ENCODE data around the gene THNSL1.
A peak's percentile ranks its signal among the peaks of the same experiment; 100 is the strongest.

The THNSL1 gene

DNA sequence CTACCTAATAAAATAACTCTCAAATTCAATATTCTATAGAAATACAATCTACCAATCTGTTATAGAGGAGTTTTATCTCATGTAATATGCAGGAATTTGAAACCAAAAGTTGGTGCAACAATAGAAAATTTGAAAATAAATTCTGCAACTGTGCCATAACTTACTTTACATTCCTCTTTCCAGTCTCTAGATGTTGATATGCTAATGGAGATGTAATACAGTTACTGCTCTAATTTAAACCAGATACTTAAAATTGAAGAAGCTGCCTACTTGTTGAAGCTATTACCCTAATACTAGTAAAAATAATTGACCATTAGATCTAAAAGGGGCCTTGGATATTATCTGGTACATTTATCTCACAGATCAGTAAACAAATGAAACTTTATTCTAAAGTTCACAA is 1.8 kb upstream of the THNSL1 start:
- no peak for DNase-seq

DNA sequence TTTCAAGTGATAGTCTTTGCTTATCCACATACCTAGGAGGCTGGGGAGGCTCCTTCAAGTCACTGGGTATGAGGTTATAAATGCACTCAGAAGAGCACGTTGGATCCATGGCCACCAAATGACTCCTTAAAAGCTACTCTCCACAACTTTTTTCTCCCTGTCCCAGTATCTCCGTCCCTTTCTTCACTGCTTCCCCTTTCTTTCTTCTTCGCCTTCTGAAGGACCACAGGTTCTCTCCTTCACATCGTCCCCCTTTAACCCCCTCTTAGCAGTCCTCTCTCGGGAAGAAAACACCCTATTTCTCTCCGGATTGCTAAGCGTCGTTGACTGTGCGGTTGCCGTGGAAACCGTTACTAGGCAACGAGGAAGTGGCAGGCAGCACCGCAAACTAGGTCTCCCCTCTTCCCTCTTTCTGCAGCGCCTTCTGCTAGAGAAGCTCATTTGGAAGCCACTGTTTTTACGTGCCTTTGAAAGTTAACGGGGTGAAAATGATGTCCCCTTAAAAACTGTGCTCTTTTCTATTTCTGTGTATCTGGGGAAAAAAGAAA is 510 bp upstream of the THNSL1 start, which contains the start of gene ENKUR:
TSS of gene ENKUR (minus strand) at position 331 of the 548 bp plus-strand sequence. CDS start at position 109, 222 bp downstream.
- DNase-seq = peak; percentile 91 to 93

DNA sequence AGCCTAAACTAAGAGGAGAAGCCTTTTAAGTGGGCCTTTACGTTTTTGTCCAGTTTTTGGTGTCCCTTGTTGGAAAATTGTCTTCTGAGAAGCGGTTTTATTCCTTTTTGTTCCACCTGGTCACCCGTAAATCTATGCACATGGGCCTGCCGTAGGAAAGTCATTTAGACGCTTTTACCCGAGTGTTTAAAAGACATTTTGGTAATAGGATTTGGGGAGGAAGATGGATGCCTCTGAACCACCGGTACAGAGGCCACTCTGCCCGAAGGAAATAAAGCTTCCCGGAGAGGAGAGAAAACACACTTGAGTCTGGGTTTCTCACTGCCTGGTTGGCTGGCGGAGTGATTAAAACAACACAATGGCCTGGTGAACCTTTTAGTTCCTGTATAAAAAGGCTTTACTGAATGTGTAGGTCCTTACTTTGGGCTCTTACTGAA is 760 bp downstream of the THNSL1 start:
- peak; percentile 5 to 15 for DNase-seq

DNA sequence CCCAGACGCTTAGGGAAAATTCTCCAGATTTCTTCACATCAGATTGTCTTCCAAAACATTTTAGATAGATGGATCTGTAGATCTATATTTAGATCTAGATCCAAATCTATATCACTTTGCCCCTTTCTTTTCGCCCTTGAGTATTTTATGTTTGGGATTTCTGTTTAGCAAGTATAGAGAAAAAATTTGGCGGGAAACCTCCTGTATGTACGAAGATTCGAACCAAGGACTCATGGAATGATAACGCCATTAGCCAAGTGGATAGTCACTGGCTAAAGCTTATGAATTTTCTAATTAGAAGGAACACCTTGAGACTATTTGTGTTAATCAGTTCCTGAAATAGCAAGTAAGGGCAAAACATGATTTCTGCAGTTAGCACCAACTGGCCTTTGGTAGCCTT is 1.2 kb downstream of the THNSL1 start:
- DNase-seq = no peak

DNA sequence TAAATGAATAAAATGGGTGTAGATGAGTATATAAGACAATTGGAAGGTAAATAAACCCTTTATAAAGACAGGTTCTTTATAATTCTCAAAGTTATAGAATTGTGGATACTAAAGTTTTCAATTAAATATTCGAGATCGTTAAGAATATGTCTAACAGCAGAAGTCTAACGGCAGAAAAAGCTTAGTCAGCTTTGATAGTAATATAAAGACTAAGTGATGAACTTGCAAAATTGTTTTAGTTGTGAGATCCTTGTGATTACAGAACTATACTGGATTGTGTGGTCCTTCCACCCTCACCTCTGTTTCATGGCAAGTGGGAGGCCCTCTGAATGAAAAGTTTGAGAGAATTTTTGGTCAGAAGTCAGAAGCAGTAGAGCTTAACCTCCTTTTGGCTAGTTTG is 2.3 kb downstream of the THNSL1 start:
- DNase-seq = no peak

DNA sequence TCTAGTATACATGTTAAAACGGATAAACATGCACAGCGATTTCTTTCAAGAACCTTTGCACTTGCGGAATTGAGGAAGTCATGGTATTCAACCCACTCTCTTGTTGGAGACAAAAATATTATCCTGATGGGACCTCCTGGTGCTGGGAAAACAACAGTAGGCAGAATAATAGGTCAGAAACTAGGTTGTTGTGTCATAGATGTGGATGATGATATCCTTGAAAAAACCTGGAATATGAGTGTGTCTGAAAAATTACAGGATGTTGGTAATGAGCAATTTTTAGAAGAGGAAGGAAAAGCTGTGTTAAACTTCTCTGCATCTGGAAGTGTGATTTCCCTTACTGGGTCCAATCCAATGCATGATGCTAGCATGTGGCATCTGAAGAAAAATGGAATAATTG is 6.9 kb downstream of the THNSL1 start:
- DNase-seq = no peak

DNA sequence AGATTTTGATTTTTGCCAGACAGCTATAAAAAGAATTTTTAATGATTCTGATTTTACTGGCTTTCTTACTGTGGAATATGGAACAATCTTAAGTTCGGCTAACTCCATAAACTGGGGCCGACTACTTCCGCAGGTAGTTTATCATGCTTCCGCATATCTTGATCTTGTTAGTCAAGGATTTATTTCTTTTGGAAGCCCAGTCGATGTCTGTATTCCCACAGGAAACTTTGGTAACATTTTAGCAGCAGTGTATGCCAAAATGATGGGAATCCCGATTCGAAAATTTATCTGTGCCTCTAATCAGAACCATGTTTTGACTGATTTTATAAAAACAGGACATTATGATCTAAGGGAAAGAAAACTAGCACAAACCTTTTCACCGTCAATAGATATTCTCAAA is 8.1 kb downstream of the THNSL1 start:
- DNase-seq = no peak

DNA sequence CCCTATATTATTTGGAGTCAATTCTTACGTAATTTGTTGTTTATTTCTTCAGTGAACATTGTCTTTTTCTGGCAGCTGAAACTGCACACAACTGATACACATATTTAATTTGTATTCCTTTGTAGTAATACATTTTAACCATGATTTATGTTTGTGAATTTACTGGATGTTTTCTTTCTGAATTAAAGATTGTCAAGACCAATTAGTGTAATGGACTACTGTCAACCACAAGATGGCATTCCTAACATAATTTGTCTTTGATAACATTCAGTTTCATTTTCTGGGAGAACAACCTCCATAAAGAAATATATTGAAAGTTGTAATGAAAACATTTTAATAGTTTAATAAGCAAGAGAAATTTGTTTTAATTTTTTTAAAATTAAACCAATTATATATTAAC is 10.1 kb downstream of the THNSL1 start:
- DNase-seq = no peak

DNA sequence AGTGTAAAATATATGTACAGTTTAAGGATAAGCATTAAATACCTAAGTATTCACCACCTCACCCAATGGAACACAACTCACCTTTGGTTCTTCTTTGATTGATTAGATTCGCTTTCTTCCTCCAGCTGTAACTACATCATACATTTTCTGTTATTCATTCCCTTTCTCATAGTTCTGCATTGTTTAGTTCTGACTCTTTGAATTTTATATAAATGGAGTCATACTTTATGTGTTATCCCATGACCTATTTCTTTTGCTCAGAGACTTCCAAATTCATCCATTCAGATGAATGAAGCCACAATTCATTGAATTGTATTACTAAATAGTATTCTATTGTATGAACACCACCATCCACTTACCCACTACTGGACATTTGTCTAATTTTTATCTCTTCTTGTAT is 12.3 kb downstream of the THNSL1 start:
- DNase-seq = no peak

DNA sequence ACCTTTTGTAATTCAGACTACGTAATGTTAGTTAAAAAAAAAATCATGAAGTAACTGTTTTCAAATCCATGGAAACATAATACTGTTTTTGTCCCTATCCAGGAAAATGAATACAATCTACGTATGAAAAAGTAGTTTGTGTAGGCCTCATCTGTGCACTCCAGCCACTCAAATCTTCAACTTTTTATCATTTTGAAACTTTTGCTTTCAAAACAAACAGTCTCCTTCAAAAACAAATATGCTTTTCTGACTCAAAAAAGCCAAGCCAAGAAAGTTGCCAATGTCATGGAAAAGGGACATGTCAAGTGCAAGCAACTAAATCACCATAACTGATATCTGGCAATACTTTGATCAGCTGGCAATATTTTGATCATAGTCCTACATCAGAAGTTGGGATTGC is 13.1 kb downstream of the THNSL1 start:
- no peak for DNase-seq

DNA sequence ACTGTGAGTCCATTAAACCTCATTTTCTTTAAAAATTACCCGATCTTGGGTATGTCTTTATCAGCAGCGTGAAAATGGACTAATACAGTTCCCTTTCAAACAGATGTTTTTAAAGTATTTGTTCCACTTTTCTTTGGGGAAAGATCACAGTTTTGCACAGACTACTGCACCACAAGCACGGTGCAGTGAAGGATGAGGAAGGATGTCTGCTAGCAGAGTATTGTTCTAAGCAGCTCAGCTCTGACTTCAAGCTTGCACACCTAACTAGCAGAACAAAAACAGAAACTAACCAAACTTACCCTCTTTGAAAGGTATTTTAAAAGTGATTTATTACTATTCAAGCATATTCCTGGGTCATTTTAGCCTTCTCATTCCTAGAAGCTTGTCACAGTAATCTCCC is 20.0 kb downstream of the THNSL1 start:
- no peak for DNase-seq

DNA sequence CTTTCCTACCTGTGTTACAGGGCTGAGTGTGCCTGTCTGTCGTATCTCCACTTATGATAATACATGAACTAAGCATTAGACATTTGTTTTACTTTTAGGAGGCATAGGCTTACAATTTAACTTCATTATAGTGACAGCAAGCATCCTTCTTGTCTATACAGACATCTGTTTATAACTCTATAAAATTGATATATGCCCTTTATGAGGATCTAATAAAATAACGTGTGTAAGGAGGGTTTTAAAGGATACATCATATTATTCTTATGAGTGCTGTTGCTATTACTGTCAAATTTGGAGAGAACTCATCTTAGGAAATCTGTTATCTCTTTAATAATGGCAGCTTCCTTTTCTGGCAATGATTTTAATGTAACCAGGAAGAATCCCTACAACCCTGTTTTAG is 21.9 kb downstream of the THNSL1 start:
- DNase-seq = no peak

DNA sequence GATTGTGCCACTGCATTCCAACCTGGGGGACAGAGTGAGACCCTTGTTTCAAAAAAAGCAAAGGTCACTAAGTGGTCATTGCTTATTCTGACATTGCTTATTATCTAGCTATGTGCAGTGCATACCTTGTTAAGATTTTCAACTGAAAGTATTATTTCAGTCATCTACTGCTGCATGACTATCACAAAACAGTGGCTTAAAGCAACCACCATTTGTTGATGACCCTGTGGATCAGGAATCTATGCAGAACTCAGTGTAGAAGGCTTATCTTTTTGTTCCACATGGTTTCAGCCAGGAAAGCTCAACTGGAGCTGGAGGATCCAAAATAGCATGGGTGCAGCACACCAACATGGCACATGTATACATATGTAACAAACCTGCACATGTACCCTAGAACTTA is 23.1 kb downstream of the THNSL1 start:
- DNase-seq = no peak

DNA sequence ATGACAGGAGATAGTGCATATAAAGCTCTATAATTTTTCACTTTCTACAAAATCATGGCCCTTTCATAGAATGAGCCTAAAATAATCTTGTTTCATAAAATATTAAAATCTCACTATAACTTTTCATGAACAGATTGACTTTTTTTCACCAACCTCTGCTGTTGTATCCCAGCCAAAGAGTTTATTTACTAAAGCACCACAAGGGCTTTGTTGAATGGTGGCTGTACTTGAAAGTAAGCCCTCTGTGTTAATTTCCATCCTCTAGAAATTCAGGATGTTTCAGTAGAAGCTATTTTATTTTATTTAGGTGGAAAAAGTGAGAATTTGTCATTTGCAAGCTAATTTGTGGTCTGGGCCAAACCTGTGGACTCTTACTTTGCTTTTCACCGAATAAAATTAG is 30.2 kb downstream of the THNSL1 start:
- no peak for DNase-seq

DNA sequence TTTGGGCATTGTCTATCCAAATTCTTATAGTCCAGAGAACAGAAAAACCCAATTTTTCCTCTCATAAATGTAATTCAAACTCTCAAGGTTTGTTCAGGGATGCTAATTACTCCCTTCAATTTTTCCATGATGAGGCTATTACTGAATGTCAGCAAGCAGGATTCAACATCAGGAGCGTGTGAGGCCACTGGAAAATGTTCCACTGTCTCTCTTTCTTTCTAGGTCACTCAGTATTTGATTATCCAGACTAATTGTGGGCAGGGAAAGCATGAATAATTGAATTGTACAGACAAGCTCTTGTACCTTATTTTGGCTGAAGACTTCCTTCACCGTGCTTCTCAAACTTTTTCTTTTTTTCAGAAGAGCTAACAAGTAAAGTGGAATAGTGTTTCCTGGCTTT is 30.7 kb downstream of the THNSL1 start:
- DNase-seq = no peak

DNA sequence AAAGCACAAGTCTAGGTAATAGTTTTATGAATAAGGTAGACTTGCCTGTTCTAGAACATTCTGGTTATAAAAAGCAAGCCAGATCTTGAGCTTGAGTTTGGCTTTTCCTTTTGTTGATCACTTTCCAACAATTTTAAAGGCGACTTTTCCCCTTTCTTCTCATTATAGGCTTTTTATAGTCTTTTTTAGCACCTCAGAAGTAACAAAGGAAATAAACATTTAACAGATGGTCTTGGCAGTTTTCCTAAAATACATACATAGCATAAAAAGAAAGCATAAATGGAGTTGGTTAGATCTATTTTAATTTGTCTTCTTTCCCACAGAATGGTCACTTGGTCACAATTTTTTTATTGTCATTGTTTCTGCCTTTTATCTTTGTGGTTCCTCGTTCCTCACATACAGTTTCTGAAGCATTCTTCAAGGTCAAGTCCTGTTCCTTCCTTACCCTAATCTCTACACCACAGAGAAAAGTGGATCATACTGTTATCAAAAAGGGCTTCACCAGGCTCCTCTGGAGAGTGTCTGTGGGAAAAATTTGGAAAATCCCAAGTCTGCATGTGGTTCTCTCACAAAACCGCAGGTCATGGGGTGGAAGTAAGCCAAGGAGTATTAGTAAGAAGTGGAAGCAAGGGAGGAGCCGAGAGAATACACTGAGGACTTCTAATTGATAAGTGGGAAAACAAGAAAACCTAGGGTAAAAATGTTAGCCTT is 31.3 kb downstream of the THNSL1 start:
- DNase-seq = no peak

DNA sequence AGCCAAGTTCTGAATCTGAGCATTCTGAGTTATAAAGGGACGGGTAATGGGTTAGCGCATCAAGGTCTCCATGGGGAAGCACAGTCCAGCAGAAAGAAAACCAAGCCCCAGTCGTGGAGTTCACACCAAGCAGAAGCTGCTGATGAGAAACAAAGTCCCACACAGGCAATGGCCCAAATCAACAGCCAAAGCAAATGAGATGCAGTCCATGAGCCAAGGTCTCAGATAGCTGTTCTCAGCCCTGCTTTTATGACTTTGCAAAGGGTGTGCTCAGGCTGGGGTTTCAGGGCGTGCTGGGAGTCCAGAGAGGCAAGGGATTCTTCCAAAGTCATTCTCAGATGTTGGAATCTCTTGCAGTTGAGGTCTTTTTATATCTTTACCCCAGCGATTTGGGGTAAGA is 32.0 kb downstream of the THNSL1 start:
- no peak for DNase-seq

DNA sequence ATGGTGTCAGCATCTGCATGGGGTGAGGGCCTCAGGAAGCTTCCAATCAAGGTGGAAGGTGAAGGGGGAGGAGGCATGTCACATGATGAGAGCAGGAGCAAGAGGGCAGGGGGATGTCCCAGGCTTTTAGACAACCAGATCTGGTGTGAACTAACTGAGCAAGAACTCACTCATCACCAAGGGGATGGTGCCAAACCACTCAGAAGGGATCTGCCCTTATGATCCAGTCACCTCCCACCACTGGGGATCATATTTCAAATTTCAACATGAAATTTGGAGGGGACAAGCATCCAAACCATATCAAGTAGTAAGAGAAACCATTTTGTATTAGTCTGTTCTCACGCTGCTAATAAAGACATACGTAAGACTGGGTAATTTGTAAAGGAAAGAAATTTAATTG is 33.6 kb downstream of the THNSL1 start:
- no peak for DNase-seq

DNA sequence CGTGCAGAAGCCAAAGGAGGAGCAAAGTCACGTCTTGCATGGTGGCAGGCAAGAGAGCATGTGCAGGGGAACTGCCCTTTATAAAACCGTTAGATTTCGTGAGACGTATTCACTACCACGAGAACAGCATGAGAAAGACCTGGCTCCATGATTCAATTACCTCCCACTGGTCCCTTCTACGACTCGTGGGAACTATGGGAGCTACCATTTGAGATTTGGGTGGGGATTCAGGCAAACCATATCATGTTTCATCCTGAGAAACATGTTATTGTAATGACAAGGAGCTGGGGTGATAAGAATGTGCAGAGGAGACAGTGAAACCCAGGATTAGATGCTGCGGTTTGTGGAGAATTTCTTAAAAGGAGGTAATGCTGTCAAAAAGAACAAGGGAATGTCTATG is 34.0 kb downstream of the THNSL1 start:
- no peak for DNase-seq

DNA sequence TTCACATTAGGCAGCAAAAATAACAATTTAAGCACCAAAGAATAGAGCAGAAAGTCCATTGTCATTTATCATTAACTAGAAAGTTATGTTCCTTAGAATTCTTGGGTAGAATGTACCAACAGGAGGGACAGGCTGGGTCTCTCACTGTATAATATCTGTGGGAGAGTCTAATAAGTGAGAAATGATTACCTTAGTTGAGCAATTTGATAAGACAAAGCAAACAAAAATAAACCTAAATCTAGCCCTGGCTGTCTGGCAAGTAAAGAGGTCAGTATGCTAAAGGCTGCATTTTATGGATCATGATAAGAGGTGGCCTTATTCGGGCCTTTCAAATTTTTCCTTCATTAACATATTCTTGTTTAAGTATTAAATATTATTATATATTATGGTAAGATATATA is 35.6 kb downstream of the THNSL1 start:
- no peak for DNase-seq

DNA sequence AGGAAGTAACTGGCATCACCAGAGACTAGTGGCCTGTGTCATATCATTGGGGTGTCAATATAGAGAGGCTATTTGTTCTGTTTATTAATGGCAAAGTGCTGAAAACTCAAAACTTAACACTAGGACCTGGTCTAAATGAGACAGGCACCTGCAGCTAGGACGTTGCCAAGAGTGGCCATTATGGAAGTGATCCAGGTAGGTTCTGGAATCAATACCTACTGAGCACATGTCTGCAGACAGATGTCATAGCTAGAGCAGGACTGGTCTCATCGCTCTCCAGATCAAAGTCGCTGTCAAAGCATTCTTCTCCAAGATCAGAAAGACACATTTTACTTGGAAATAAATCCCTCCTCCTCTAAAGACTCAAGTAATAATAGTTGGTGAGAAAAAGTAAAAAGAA is 40.3 kb downstream of the THNSL1 start:
- DNase-seq = no peak

DNA sequence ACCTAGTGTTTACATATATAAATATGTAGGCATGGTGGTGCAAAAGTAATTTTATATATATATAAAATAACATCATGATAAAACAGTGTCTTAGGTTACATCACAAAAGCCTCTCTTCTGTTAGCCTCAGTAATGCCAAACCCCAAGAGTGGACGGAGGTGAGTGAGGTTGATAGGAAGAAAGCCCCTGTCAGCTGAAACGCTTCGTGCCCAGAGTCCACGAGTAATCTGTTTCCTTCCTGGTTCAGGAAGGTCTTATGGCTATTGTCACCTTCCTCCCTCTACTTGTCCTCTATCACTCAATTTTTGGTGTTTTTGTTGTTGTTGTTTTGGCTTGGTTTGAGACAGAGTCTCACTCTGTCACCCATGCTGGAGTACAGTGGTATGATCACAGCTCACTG is 41.5 kb downstream of the THNSL1 start:
- no peak for DNase-seq

DNA sequence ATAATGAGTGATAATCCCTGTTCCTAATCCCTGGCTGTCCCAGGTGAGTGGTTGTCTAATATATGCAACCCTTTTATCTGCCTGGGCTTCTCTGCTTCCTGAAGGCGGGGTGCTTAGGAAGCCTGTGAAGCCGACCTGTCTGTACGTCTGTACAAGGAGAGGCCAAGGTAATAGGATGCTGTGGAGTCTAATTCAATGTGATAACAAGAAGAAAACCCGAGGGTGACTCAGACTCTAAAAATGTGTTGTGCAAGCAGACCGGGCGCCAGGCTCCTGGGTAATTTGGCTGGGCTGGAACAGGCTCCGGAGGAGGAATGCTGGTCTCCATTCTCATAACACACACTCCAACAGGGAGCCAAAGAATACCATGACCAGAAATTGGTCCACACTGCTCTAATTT is 43.6 kb downstream of the THNSL1 start:
- no peak for DNase-seq

DNA sequence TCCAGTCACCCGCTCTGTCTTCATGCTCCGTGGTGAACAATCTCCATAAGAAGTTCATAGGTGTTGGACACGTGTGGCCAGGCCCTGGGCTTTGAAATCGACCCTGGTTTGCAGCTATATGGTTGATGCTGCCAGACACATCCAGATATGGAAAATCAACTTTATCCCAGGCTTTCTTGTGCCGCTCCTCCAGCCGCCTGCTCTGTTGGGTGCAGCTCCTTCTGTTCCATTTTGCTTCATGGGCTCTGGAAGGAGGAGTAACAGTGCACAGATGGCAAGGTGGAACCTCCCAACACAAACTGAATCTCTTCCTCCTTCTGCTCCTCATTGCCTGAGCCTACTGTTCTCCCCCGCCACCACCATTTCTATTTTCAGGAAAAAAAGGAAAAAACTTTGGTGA is 44.7 kb downstream of the THNSL1 start:
- DNase-seq = no peak

Data from stimulated activated CD4-positive, alpha-beta T cell treated with anti-CD3 and anti-CD28 coated beads, Interleukin-4, amount 100 ng/mL, for 4 hours (primary cell).